NCI-H82 treated with DMSO at 0.1 percent for 48 hours (cell line): ENCODE measurements around the gene TBRG4.

Experiments
- DNase-seq: peaks from one replicate; lab custom pipeline; 2025; ENCODE audit not compliant: unreplicated experiment; lab: John Stamatoyannopoulos, UW

The TBRG4 gene

DNA sequence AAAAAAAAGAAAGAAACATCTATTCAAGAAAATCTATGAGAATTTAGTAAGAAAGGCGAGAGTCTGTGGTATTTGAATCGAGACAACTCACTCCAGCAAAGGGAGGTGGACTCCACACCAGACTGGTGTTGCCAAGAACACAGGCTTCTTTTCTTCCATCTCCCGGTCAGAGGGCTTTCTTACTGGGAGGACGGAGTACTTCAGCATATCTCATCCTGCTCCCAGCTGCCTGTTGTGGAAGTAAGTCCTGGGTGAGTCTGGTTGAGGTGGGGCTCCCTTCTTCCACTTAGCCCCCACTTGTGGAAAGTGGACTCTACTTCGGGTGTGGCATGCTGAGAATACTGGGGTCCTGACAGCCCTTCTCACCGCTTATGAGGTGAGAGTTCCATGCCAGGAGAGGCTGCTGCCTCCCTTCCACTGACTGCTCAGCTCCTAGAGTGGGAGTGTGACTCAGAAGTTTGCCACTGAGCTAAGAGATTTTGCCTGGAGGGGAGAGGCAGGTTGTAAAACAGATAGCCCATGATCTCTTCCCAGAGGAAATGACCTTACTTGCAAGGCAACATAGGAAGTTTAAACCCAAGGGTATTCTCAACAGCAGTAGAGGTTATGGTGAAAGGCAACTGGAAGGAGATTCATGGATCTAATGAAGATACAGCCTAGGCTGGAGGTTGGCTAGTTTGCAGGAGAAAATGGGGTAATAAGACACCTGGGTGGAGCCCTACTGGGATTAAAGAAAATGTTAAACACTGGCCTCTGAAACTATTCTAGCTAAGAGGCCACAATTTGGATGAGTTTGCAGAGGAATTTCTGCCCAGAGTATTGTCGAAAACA lies 19.2 kb downstream of the TBRG4 start:
- DNase-seq, result no peak

DNA sequence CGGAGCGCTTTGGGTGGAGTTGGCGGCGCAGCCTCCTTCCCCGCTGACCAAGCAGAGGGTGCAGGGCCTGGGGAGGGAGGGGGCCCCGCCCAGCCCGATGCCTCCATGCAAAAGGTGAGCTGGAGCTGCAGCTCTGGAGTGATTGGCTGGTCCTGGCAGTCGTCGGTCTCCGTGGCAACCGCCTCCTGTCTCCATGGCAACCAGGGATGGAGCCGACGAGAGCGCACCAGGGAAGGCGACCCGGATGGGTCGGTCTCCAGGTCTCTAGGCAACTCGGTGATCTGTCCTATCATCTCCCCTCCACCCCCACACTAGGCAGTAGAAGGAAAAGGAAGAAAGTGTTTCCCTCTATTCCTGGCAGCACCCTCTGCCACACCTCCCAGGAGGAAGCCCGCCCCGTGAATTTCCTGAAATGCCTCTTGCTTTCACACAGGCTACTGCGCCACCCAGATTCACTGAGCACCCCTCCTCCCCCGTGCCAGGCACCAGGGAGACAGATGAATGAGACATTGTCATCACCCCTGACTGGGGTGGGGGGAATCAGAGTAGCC lies 22.1 kb downstream of the TBRG4 start:
- DNase-seq, result peak; percentile 54

DNA sequence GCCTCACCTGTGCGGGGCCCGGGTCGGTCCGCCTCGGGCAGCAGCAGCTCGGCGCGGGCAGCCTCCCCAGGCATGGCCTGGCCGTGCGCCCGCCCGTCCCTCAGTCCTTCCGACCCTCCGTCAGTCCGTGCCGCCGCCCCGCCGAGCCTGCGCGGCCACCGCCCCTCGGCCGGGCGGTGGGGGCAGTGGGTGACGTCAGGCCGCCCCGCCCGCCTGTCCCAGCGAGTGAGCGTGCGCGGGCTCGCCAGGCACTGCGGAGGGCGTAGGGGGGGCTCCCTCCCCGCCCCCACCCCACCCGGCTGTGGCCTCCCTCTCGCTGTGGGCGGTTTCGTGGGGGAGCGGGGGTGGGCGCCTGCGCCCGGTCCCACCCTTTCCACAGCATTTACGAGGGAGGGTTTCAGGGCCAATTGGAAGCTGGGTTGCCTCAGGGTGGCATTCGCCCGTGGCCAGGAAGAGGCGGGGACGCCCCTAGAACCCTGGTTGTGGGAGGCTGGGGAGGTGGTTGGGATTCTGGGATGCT lies 22.6 kb downstream of the TBRG4 start, which contains the start of gene NACAD:
TSS of gene NACAD (minus strand) at position 149 of the 520 bp plus-strand sequence. CDS start at position 74, 75 bp downstream.
- DNase-seq, result peak; percentile 54

DNA sequence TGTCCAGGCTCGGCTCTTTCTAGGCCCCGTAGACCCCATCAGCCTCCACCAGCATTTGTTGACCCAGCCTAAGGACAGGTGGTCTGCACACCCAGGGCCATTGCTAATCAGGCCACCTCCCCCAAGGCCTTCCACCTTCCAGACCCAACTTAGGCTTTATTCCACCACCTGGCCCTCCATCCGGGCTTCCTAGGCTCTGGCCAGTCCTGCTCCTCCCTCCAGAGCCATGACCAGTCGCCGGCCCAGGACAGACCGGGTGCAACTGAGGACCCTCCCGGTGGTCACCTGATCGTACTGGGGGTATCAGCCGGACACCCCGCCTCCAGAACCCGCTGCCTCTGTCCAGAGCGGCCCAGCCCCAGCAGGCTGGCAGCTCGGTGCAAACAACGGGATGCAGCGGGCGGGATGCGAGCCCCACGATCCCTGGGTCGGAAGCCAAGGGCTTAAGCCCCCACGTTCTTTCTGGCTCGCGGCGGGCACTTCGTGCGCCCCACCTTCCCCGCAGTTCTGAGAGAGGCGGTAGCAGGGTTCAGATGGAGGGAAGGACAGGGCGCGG lies 23.3 kb downstream of the TBRG4 start:
- no peak for DNase-seq

DNA sequence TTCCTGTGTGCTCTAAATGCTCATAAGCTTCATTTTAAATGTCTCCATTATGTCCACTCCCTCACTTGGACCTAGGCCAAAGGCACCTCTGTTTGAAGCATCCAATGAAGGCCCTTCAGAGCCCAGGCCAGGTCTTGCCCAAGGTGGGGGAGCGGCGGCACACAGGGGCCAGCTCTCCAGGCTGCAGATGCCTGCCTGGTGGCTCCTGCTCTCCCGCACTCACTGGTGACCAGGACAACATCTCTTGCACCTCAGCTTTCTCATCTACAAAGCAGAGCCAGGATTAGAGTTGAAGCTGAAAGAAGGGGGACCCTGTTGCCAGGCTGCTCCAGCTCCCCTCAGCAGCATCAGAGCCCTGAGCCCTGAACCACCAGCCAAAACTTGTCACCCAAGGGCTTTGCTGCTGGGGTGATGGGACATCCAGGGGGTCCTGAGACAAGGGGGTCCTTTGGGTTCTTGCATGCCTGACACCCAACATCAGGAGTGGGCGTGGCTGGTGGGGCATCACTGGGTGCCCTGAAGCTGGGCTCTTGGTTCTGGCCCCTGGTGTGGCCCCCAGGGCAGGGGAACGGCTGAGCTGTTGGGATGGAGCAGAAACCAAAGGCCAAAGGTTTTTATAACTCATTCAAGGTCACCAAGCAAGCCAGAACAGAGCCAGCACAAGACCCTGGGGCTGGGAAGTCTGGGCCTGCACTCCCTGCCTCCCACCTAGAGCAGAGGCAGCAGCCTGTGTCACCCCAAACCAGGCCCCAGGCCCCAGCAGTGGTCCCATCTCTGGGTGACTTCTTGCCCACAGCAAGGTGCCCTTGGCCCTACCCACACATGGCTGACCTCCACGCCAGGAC lies 24.0 kb downstream of the TBRG4 start:
- no peak for DNase-seq

DNA sequence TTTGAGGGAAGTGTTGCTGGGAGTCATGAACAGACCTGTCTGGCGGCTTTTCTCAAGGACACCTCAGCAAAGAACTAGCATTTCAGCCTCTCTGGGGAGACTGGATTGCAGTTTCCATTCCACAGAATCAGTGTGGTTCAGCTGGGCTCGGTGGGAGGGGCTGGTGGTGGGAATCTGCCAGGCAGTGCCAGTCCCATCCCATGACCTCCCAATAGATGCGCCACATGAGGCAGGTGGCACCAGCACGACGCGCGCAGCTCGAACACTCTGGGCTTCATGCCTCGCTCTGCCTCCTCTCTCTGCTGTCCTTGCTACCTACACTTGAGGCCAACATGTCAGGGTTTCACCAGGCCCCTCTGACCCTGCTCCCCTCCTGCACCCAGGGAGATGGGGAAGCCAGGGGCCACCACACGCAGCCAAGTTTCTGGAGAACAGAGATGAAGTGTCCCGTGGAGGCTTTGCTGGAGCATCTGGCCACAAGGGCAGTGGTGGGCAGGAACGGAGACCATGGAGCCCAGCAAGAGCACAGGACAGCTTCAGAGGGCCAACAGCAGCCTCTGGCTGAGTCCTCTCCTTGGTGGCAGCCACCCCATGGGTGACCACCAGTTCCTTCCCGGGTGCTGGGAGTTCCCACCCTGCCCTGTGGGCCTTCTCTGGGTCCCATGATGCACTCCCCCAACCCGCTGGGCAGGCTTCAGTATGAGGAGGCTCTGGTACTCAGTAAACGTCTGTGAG lies 25.0 kb downstream of the TBRG4 start:
- DNase-seq, result no peak

DNA sequence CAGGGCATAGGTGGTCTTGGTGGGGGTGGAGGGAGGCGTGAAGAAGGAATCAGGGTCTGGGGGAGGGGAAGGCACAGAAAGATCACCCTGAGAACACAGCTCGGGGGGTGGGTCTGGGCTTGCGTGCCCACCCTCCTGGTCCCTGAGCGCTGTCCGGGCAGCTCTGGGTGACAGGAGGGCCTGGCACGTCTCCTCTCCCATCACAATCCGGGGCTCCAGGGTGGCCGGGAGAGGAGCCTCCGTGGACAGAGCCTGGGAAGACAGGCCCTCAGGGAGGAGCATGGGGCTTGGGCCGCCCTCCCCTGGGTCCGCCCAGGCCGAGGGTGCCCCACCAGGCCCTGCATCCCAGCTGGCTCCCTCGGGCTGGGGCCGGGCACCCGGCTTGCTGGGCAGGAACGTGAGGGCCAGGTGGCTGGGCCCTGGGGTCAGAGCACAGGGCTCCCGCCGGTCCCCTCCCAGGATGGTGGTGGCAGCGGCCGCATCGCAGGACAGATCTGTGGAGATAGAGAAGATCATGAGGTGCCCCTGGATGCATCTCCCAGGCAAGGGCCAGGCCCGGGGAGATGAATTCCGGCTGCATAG lies 25.8 kb downstream of the TBRG4 start:
- DNase-seq, result no peak

DNA sequence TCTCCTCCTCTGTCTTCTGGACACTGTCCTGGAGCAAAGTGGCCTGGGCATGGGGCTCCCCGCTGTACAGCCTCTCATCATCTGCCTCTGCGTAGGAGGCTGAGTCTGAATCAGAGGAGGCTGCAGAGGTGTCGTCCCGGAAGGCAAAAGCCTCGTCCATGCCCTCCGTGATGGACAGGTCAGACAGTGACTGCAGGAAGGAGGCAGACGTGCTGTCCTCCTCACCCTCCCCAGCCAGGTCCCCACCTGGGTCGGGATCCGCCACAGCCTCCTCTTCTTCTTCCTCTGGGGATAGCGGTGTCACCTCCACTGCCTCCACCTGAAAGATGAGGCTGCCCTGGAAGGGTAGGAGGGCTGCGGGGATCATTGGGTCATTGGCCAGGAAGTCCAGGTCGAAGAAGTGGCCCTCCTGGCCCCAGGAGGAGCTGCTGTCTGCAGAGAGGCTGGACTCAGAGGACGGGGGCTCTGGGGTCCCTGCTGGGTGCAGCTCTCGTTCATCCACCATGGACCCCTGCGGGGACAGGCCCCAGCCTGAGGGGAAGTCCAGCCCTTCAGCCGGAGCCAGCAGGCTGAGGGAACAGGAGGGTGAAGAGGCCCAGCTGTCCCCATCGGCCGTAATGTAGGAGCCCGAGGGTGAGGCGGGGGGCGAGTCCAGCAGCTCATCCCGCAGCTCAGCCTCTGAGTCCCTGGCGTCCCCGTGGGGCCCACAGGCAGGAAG lies 26.4 kb downstream of the TBRG4 start:
- DNase-seq, result no peak

DNA sequence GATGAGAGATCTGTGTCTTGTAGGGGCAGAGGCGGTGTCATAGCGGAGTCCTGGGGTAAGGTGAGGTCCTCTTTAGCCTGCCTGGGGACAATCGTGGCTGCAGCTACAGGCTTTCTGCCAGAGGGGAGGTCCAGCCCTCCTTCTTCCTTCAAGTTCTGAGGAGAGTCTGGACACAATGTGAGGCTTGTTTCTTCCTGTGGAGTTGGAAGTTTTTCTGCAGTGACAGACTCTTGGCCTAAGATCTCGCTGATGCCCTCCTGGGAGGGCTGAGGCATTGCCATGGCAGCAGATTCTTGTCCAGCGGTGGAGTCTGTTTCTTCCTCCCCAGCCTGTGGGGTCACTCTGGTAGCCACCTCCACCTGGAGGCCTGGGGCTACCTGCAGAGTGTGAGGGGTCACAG lies 27.2 kb downstream of the TBRG4 start:
- DNase-seq, result no peak

DNA sequence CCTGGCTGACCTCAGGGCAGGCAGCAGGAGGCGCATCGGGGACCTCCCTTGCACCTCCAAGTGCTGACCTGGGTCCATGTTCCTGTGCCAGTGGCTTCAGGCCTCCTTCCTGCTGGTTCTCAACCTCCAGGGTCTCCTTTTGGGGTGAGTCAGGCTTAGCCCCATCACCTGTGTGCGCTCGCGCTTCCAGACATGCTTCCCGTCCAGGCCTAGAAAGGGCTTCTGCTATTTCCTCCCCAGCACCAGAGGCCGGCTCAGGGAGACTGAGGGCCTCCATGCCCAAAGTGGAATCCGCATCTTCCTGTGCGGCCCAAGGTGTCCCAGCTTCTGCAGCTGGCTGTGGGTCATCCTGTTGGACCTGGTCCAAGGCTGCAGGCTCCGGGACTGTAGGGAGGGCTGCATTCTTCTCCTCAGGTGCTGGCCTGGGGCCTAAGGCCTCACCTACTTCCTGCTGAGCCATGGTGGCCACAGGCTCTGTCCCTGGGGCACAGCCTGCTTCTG lies 28.6 kb downstream of the TBRG4 start:
- DNase-seq, result no peak

DNA sequence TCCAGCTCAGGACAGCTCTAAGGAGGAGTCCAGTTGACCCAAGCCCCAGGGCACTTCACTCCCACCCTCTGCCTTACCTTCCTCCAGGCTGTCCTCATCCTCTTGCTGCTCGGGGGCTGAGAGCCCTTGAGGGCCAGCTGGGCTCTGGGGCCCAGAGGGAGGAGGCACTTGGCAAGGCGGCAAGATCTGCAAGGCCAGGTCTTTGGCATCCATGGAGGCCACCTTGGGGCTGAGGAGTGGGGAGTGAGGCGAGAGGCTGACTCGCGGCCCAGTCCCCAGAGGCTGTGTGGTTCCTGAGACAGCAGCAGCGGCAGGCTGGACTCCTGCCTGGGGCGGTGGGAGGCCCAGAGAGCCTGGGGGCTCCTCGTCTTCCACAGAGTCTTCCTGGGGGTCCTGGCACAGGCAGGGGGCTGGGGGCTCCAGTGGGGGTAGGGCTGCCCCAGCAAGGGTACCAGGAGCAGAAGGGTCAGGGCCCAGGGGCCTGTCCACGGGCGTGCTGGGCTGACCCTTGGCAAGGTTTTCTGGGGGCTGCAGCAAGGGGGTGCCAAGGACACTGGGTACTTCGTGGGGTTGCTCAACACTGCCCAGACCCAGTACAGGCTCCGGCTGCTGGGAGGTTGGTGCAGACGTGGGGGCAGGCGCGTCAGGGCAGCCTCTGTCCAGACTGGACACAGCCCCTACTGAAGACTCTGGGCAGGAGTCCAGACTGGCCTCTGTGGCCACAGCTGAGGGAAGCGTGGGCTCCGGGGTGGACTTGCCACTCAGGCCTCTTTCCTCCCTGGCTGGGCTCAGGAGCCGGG lies 29.3 kb downstream of the TBRG4 start:
- no peak for DNase-seq

DNA sequence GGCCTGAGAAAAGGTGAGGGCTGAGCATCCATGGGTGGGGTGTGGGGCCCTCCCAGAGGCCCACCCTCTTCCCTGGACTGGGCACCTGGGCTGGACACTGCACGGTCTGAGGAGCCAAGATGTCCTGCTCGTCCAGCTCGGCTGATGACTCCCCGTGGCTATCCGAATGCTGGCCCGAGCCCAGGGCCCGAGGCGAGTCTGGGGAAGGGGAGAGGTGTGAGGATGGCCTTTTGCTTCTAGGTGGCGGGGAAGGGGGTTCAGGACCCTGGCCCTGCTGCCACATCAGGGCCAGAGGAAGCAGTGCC lies 29.9 kb downstream of the TBRG4 start:
- DNase-seq, result no peak

DNA sequence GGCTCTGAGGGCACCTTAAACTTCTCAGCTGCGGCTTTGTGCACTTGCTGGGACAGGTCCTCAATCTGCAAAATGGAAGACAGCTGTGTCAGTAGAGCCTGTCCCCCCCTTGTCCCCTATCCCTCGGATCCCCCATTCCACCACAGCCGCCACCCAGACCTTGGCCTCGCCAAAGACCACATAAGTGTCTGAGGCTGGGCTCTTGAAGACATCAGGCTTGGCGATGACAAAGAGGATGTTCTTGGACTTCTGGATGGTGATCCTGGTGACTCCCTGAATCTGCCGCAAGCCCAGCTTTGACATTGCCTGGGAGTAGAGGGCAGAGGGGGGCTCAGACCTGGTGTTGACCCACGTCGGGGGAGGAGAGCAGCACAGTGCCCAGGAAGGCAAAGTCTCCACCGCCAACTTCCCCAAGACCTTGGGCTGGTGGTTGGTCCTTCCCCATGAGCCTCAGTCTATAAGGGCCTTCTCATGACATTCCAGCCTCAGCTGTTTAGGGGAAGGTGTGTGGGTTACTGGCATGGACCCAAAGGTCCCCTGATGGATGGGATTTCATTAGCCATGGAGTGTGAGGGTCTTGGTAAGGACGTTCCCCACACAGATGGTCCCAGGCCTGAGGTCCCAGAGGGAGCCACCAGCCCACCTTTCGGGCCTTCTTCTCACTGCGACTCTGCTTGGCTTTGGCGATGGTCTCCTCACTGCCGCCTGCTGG lies 30.4 kb downstream of the TBRG4 start:
- DNase-seq, result no peak

DNA sequence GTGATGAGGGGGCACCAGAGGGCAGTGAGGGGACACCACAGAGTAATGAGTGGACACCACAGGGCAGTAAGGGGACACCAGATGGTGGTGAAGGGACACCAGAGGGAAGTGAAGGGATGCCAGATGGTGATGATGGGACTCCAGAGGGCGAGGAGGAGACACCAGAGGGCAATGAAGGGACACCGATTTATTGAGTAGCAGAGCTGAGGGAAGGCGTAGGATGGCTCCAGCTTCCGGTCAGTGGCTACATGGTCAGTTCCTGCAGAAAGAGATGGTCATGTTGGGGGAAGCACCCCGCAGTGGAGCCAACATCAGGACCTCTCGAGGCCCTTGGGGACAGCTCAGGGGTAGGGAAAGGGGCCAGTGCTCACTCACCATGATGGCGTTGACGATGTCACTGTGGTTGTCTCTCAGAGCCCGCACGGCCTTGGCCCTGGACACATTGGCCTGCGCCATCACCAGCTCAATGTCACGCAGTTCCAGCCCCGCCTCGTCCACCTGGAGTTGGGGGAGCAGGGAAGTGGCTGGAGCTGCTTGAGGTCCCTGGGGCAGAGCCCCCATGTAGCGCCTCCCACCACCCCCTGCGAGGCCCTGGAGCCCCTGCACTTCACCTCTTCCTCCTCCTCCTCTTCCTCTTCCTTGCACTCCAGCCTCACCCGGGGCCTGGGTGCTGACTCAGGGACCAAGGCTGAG lies 31.1 kb downstream of the TBRG4 start:
- DNase-seq, result no peak

DNA sequence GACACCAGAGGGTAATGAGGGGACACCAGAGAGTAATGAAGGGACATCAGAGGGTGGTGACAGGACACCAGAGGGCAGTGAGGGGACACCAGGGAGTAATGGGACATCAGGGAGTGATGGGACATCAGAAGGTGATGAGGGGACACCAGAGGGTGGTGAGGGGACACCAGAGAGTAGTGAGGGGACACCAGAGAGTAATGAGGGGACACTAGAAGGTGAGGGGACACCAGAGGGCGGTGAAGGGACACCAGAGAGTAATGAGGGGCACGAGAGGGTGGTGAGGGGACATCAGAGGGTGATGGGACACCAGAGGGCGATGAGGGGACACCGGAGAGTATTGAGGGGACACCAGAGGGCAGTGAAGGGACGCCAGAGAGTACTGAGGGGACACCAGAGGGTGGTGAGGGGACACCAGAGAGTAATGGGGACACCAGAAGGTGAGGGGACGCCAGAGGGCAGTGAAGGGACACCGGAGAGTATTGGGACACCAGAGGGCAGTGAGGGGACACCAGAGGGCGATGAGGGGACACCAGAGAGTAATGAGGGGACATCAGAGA lies 33.3 kb downstream of the TBRG4 start:
- DNase-seq, result no peak

DNA sequence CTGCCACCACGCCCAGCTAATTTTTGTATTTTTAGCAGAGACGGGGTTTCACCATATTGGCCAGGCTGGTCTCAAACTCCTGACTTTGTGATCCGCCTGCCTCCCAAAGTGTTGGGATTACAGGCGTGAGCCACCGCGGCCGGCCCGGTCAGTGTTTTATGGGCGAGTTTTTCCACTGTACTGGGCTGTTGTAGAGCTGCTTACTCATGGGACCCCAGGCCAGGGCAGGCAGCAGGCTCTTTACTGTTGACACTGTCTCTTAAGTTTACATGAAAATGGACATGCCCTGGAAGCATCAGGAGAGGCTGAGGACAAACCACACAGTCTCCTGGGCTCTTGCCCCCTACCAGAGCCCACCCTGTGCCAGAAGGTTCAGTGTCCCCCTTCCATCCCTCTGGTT lies 33.9 kb downstream of the TBRG4 start:
- no peak for DNase-seq

DNA sequence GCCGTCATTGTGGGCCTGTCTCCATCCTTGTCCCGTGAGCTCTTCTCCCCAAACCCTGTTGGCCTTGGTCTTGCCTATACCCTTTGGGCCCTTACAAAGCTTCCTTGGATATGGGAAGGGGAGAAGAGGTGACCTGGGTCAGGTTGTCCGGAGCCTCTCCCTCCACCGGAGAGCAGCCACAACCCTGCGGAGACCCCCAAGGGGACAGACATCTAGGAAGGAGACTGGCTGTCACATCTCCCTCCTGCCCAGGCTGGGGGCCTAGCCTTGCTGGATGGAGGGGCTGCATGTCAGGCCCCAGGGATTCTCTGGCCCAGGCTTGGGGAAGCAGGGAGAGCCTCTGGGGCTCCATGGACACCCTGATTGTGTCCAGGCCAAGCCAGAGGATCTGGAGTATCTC lies 34.6 kb downstream of the TBRG4 start:
- no peak for DNase-seq
